Central memory CD4-positive, alpha-beta T cell (primary cell): ENCODE data around the gene TMEM98.
"Not testable (repeated sequence)": the region's sequence is repeated elsewhere in the genome, so short reads cannot be mapped to it uniquely, and the experiment has no call there.

Experiments used
- DNase-seq: peaks from one replicate; pipeline ENCODE4 v3.0.0; 2022

The TMEM98 gene

GRCh38 chr17:32987868-32988267, 59.9 kb downstream of the TMEM98 start:
- DNase-seq = not testable (repeated sequence)

DNA sequence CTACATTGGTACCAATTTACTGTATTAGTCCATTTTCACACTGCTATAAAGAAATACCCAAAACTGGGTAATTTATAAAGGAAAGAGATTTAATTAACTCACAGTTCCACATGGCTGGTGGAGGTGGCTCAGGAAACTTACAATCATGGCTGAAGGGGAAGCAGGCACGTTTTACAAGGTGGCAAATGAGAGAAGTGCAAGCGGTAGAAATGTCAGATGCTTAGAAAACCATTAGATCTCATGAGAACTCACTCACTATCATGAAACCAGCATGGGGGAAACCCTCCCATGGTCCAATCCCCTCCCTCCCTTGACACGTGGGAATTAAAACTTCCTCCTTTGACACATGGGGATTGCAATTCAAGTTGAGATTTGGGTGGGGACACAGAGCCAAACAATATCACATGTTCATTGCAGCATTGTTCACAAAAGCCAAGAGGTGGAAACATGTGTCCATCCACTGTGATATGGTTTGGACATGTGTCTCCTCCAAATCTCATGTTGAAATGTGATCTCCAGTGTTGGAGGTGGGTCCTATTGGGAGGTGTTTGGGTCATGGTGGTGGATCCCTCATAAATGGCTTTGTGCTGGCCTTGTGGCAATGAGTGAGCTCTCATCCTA, 60.6 kb downstream of the TMEM98 start:
- no peak for DNase-seq

GRCh38 chr17:32992321-32993033, 64.5 kb downstream of the TMEM98 start:
- no peak for DNase-seq

GRCh38 chr17:32993977-32994376, 66.0 kb downstream of the TMEM98 start:
- no peak for DNase-seq
